IPS-18a (cell line): Measurements from ENCODE around the gene KRT15.

Experiments used
- H3K27ac ChIP-seq: one replicate; pipeline ENCODE4 v1.5.1; 2013; ENCODE audit warnings: low read length
- H3K27me3 ChIP-seq: one replicate; pipeline ENCODE4 v1.6.1; 2013; ENCODE audit warnings: mild to moderate bottlenecking, low read length; ENCODE audit not compliant: control insufficient read depth, insufficient read depth
- H3K36me3 ChIP-seq: one replicate; pipeline ENCODE4 v1.6.1; 2013; ENCODE audit warnings: low read depth, low read length; ENCODE audit not compliant: control insufficient read depth
- H3K4me1 ChIP-seq: one replicate; pipeline ENCODE4 v1.6.1; 2013; ENCODE audit warnings: low read depth, low read length; ENCODE audit not compliant: control insufficient read depth
- H3K4me3 ChIP-seq: one replicate; pipeline ENCODE4 v1.5.1; 2013; ENCODE audit warnings: low read length
- H3K9ac ChIP-seq: one replicate; pipeline ENCODE4 v1.6.1; 2013; ENCODE audit warnings: mild to moderate bottlenecking, low read length, moderate library complexity
- H3K9me3 ChIP-seq: one replicate; pipeline ENCODE4 v1.6.1; 2013; ENCODE audit warnings: low read depth, low read length; ENCODE audit not compliant: control insufficient read depth

KRT15 gene

DNA sequence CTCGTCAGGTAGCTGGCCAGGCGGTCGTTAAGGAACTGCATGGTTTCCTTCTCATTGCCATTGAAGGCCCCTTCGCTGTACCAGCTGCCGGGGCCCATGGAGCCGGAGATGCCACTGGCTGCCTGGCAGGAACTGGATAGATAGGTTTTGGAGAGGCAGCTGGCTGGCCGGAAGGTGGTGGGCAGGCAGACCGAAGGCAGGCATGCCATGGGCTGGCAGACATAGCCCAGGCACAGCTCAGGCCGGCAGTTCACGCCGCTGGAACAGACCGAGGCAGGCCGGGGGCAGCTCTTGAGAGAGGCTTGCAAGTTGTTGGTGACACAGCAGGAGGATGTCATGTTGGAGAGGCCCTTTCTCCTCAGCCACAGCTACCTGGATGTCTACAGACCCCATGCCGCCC is 51.7 kb downstream of the KRT15 start, which contains the start of gene KRT32:
Gene KRT32 (minus strand): TSS at position 399 of the 400 bp plus-strand sequence. CDS start 61 bp downstream, at position 338.
- no peaks in the 10 kb centered on the region for H3K36me3 ChIP-seq
- no peaks in the 10 kb centered on the region for H3K27me3 ChIP-seq
- no peak within 1 kb of the TSS for H3K9ac ChIP-seq
- no peaks in the 10 kb centered on the region for H3K4me1 ChIP-seq
- H3K4me3 ChIP-seq = no peak within 1 kb of the TSS
- no peaks in the 10 kb centered on the region for H3K9me3 ChIP-seq
- no peak within 1 kb of the TSS for H3K27ac ChIP-seq

DNA sequence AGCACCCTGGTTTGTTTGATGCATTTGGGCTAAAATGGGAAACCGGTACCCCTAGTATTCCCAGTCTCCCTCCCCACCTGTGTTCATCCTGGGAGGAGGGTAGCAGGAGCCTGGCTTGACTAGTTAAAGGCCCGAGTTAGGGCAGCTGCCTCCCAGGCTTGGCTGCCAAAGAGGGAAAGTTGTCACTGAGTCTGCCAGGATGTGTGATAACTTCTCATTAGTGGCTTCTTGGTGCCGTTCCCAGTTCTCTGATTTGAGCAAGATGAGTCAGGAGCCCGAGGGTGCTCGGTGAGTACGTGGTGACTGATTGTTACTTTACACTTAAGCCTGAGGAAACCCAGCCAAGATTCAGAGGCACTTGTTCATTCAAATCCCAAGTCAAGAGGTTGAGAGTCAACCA is 54.0 kb downstream of the KRT15 start:
- H3K36me3 ChIP-seq = no peaks in the 10 kb centered on the region
- H3K27me3 ChIP-seq = no peaks in the 10 kb centered on the region
- no peak overlapping the region for H3K9ac ChIP-seq
- no peak overlapping the region for H3K27ac ChIP-seq
- H3K4me3 ChIP-seq = no peak overlapping the region
- no peaks in the 10 kb centered on the region for H3K4me1 ChIP-seq
- no peaks in the 10 kb centered on the region for H3K9me3 ChIP-seq

DNA sequence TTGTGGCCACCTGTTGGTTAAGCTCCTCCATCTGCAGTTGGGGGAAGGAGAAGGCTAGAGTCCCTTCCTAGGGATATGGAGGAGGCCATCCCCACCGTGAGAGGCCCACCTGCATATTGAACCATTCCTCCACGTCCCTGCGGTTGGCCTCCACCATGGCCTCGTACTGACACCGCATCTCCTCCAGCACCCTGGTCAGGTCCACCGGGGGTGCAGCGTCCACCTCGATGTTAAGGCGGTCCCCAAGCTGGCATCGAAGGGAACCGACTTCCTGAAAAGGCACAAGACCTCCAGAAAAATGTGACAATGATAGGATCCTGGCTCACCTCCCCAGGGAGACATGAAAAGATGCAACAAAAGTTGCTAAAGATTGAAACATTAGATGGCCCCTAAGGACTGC is 54.5 kb downstream of the KRT15 start:
- H3K27ac ChIP-seq = no peak overlapping the region
- H3K27me3 ChIP-seq = no peaks in the 10 kb centered on the region
- no peaks in the 10 kb centered on the region for H3K4me1 ChIP-seq

DNA sequence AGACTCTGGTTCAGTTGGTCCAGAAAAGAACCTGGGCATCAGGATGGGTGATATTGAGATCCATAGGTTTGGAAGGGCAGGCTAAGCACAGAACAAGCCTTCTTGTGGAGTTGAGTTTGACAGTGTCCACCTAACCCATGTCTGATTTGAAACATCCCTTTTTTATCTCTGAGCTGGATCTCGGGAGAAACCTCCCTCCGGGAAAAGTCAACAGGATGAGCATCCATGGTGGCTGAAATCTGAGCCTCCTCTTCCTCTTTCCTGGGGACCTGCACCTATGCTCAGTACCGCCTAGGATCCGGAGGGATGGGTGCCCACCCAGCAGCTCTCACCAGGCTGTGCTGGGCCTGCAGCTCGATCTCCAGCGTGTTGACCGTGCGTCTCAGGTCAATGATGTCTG is 54.9 kb downstream of the KRT15 start:
- H3K9me3 ChIP-seq = no peaks in the 10 kb centered on the region
- no peak overlapping the region for H3K9ac ChIP-seq
- no peak overlapping the region for H3K27ac ChIP-seq
- H3K4me1 ChIP-seq = no peaks in the 10 kb centered on the region
- no peaks in the 10 kb centered on the region for H3K27me3 ChIP-seq
- H3K36me3 ChIP-seq = no peaks in the 10 kb centered on the region
- H3K4me3 ChIP-seq = no peak overlapping the region

More for the DNA sequence above, 54.5 kb downstream of the KRT15 start:
- no peak overlapping the region for H3K9ac ChIP-seq
- no peaks in the 10 kb centered on the region for H3K36me3 ChIP-seq
- H3K4me3 ChIP-seq = no peak overlapping the region
- H3K9me3 ChIP-seq = no peaks in the 10 kb centered on the region
